DMS 273 treated with DMSO at 0.1 percent for 48 hours (cell line): Measurements from ENCODE around the gene BTRC.
"Not testable (repeated sequence)": the region's sequence is repeated elsewhere in the genome, so short reads cannot be mapped to it uniquely, and the experiment has no call there.

ENCODE experiments used
- DNase-seq: peaks from one replicate; lab custom pipeline; 2025; lab: John Stamatoyannopoulos, UW

The BTRC gene

GRCh38 chr10:101351017-101351416, 2.9 kb upstream of the BTRC start:
- DNase-seq = no peak

DNA sequence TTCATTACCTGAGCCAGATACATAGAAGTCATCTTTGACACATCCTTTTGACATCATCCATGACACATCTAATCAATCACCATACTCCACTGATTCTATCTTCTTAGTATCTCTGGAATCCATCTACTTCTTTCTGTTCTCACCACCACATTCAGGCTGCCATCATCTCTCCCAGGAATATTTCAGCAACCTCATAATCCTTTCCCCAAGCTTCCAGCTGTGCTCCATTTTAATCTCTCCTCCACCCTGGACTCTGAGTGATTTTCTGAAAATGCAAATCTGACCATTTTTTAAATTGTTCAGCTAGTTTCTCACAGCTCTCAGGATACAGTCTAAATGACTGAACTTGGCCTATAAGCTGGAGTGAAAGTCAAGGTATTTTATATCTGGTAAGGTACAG, 2.5 kb upstream of the BTRC start:
- no peak for DNase-seq

GRCh38 chr10:101352857-101353256, 1.1 kb upstream of the BTRC start:
- not testable (repeated sequence) for DNase-seq

DNA sequence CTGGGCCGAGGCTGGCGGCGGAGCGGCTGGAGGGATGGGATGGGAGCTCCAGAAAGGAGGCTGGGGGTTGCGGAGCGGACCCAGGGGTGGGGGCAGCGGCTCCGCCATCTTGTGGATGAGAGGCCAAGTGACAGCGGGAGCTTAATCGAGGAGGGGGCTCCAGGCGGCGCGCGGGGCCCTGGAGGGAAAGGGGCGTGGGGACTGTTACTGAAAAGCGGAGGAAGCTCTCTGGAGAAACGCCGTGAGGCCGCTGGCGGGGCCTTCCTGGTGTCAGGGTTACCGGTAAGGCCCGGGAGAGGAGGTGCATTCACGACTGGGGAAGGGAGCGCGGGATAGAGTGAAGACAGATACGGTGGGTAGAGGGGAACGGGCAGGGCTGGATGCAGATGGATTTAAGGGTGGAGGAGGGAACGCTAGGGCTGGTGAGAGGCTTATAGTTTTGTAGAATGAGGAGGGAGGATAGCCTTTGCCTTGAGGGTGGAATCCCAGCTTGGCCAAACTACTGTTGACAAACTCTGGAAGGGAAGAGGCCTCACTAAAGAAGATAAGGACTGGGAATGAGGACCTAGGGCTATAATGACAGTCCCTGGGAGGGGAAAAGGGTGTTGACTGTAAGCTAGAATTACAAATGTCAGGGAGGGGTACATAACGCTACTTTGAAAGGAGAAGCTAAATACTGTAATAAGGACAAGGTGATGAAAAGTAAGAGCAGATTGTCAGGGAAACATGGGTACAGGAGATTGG, 535 bp downstream of the BTRC start:
- peak; percentile 3 for DNase-seq

DNA sequence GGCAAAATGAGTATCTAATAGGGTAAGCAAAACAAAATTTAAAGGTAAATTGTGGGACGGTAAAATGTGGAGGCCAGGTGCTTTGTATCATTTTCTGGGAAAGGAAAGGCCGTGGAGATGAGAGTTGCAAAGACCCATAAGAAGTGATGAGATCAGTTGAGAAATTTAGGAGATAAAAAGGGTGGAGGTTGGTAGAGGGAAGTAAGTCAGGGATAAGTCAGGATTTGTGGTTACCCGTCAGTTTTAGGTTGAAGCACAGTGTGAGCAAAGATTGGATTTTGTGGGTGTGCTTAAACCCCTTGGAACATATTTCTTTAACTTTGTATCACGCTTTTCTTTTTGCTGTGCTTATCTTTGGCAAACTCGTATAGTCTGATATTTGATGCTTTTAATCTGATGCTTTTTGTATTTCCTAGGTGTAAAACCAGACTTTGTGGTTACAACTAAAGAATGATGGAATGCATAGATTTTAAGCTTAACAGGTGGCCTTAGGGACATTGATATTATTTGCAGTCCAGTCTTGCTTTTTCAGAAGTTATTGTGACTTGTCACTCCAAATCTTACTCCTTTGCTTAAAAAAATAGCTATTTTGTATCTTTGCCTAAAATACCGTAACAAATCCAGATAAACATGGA, 1.2 kb downstream of the BTRC start:
- no peak for DNase-seq

DNA sequence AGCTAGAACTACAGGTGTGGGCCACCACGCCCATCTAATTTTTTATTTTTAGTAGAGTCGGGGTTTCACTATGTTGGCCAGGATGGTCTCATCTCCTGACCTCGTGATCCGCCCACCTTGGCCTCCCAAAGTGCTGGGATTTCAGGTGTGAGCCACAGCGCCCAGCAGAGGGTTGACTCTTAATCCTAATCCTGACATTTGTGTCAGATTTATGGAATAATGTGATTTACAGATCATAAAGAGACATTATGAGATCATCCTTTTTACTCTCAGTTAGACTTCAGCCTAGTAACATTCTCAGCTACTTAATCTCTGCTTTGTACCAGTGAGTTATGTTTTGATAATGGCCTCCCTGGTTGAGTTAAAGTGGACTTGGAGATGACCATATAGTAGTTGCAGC, 2.2 kb downstream of the BTRC start:
- DNase-seq = no peak

GRCh38 chr10:101357958-101358357, 4.0 kb downstream of the BTRC start:
- no peak for DNase-seq

GRCh38 chr10:101358706-101359300, 4.8 kb downstream of the BTRC start:
- no peak for DNase-seq

- not testable (repeated sequence) for DNase-seq
Observed at GRCh38 chr10:101360090-101360489, 6.1 kb downstream of the BTRC start.

GRCh38 chr10:101360841-101361240, 6.9 kb downstream of the BTRC start:
- DNase-seq = not testable (repeated sequence)

DNA sequence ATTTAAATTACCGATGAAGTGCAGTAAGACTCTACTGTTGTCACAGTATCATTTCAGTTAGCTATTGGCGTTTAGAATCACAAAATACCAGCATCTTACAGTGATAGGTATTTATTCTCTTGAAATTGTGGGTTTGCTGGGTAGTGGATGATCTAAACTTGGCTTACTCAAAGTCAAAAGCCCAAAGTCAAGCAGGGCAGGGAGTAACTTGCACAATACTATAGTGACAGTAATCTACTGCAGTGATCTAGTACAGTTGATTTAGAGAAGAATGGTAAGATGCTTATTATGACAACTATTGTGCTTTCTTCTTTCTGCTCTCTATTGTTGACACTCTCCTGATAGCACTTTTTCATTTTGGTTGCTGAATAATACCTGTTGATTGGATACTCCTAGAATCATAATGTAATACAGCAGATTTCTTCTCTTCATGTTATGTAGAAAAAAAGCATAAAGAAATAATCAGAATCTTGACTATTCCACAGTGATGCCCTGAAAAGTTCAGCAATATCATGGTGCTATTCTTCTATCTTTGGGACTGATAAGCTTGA, 10.0 kb downstream of the BTRC start:
- no peak for DNase-seq

DNA sequence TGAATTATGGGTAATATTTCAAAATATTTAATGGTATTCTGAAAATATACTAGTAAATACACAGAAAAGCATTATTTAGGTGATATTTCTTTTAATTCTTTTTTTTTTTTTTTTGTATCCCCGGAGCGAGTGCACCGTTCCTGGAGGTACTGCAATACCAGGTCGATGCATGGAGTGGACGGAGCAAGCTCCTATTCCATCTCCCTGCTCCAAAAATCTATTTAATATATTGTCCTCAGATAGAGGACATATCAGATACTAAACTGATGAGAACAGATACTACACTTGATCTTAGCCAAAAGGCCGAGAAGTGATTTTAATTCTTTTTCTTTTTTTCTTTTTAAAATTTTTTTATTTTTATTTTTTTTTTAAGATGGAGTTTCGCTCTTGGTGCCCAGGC, 10.8 kb downstream of the BTRC start:
- no peak for DNase-seq

DNA sequence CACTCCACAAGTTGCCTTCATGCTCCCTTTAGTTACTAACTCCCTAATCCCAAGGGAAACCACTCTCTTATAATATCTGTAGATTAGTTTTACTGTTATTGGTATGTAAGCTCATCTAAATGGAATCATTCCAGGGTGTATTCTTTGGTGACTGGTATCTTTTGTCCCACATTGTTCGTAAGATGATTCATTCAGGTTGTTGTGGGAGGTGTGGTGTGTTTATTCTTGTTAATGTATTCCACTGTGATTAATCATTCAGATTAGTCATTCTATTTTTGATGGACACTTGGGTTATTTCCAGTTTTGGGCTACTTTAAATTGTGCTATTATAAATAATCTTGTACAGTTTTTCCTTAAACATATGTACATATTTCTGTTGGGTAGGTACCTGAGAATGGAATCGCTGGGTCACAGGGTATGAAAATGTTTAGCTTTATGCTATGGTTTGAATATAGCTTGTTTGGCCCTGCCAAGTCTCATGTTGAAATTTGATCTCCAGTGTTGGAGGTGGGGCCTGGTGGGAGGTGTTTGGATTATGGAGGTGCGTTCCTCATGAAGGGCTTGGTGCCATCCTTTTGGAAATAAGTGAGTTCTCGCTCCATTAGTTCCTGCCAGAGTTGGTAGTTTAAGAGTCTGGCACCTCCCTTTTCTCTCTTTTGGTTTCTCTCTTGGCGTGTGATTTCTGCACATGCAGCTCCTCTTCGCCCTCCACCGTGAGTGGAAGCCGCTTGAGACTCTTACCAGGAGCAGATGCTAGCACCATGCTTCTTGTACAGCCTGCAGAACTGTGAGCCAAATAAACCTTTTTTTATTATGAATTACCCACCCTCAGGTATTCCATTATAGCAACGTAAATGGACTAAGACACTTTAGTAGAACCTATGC, 13.8 kb downstream of the BTRC start:
- DNase-seq = no peak

- DNase-seq = no peak
Observed at GRCh38 chr10:101373063-101373462, 19.1 kb downstream of the BTRC start.

DNA sequence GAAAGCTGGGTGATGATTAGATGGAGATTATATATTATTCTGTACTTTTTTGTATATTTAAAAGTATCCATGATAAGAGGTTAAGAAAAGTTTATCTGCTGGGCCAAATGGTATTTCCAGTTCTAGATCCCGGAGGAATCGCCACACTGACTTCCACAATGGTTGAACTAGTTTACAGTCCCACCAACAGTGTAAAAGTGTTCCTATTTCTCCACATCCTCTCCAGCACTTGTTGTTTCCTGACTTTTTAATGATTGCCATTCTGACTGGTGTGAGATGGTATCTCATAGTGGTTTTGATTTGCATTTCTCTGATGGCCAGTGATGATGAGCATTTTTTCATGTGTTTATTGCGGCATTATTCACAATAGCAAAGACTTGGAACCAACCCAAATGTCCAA, 20.0 kb downstream of the BTRC start:
- DNase-seq = not testable (repeated sequence)

- DNase-seq = no peak
Observed at GRCh38 chr10:101375076-101375475, 21.1 kb downstream of the BTRC start.

GRCh38 chr10:101379663-101380352, 25.8 kb downstream of the BTRC start:
- no peak for DNase-seq

- DNase-seq = no peak
Observed at GRCh38 chr10:101380353-101381017, 26.5 kb downstream of the BTRC start.

DNA sequence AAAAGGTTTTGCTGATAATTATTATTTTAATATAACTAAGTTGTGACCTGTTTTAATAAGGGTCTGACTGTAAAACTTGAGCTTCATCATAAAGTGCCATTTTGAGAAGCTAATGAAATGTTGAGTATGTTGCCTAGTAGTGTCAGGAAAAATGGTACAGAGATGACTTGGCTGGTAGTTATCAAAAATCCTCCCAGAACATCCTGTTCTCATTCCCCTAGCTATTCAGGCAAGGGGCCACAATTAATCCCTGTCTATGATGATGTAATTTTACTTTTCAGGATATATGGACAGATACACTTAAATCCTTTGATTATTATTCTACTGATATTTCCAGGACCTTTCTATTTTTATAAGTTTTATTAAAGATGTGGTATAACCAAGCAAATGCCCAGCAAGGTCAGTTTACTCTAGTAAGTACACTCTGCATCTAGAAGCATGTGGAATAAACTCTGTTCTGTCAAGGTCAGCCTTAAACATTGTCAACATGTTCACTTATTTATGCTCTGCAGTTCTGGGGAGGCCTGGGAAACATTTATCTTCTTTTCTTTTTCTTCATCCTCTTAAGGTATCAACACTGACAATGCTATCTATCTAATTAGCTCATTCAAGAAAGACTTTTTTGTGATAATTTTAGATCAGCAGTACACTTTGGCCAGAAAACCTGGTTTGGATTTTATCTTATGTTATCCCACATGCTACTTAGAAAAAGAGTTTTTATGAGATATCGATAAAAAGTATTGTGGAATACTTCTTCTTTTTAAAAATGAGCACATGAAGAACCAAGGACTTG, 32.1 kb downstream of the BTRC start:
- DNase-seq = no peak

DNA sequence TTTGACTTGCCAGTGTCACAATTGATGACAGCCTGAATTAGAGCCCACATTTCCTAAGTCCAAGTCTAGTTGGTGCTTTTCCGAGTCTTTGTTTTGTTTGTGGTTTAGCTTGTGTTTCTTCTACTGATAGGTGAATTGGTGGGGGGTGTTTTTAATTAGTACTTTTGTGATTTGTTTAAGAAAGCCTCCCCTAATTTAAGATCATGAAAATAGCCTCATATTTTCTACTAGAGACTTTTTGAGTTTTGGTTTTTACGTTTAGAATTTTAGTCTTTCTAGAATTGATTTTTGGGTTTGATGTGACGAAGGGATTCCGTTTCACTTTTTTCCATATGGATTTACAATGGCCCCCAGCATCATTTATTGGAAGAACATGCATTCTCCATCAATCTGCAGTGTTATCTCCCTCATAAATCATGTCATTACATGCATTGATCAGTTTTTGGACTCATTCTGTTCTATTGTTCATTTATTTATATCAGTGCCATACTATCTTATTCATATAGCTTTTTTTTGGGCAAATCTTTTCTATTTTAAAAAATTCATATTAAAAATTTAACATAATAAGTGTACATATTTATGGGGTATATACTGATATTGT, 32.8 kb downstream of the BTRC start:
- no peak for DNase-seq
